HS-27A (cell line): Measurements from ENCODE around the gene GDI1.
"Not testable (repeated sequence)": the region's sequence is repeated elsewhere in the genome, so short reads cannot be mapped to it uniquely, and the experiment has no call there.

Experiments used
- DNase-seq: peaks from one replicate; pipeline ENCODE4 v3.0.0-alpha.2; 2012; ENCODE audit warnings: low read depth, missing footprints

The GDI1 gene

GRCh38 chrX:154436983-154437752 lies at the start of gene GDI1:
Gene GDI1 (plus strand): TSS chrX:154437154. CDS start chrX:154437255, 101 bp downstream.
- no peak for DNase-seq

GRCh38 chrX:154388094-154388493 lies 48.9 kb upstream of the GDI1 start:
- not testable (repeated sequence) for DNase-seq

- not testable (repeated sequence) for DNase-seq
Observed at GRCh38 chrX:154388649-154389048, 48.3 kb upstream of the GDI1 start.

DNA sequence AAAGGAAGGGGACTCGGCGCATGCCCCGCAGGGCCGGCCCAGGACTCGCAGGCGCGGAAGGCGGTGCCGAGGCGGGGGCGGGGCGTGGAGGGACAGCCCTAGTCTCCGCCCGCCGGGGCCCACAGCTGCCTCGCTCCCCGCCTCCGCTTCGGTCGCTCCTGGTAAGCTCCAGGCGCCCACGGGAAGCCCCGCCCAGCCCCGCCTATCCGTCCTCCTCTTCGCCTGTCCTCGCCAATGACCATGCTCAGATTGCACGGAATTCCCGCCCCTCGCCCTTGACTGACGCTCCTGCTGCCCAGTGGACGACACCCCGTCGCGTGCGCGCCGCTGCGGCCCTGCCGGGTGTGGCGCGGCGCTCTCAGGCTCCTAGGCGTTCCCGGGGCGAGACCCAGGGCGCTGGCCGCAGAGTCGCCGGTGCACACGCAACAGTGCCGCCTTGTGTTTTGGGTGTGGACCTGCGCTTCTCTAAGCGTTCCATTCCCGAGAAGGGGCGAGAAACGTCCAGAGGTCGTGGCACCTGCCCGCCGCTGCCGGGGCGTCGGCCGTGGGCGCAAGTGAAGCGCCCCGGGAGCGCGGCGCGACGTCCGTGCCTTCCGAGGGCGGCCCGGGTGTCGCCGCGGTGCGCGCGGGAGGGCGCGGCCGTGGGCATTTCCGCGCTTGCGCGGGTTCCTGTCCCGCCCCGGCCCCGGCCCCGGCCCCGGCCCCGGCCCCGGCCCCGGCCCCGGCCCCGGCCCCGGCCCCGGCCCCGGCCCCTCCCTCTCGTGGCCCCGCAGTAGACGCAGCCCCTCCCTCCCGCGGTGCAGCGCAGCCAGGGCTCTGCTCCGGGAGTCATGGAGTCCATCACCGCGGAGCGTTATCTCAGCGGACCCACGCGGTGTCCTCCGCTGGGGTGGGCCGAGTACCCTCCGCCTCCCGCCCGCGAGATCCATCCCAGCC lies 46.9 kb upstream of the GDI1 start:
- not testable (repeated sequence) for DNase-seq

DNA sequence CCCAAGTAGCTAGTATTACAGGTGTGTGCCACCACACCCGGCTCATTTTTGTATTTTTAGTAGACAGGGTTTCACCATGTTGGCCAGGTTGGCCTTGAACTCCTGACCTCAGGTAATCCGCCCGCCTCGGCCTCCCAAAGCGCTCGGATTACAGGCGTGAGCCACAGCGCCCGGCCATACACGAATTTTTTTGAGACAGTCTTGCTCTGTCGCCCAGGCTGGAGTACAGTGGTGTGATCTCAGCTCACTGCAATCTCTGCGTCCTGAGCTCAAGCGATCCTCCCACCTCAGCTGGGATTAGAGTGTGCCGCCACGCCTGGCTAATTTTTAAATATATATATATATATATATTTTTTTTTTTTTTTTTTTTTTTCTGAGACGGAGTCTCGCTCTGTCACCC lies 40.6 kb upstream of the GDI1 start:
- not testable (repeated sequence) for DNase-seq

DNA sequence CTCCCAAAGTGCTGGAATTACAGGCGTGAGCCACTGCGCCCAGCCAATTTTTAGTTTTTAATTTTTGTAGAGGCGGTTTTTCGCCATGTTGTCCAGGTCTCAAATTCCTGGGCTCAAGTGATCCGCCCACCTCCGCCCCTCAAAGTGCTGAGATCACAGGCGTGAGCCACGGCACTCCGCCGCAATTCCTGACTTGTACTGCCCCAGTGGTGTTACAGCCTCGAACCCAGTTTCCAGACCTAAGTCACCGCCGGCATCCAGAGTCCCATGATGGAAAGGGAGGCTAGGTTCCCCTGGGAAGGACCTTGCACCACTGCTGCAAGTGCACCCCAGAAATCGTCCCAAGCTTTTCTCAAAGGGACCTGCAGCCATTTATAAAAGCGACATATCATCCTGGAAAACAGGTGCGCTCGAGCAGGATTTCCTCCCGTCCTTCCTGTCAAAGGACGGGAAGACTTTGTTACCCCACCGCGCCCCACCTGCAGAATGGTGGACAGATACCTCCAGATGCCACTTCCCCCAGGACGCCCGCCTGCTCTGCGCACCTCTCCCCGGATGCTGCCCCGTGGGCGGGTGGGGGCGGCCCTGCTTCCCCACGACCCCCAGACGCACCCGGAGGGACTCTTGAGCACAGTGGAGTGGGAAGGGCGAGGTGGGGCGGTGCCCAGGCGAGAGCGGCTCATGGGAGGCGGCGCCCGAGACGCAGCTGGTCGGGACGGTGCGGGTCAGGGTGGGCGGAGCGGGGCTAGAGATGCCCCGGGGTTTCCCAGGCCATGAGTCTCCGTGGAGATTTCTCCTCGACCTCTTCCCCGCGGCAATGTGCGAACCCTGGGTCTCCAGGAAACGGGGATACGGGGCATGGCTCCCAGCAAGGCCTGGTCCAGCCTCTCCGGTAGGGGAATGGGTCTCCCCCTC lies 39.7 kb upstream of the GDI1 start:
- DNase-seq, result no peak

DNA sequence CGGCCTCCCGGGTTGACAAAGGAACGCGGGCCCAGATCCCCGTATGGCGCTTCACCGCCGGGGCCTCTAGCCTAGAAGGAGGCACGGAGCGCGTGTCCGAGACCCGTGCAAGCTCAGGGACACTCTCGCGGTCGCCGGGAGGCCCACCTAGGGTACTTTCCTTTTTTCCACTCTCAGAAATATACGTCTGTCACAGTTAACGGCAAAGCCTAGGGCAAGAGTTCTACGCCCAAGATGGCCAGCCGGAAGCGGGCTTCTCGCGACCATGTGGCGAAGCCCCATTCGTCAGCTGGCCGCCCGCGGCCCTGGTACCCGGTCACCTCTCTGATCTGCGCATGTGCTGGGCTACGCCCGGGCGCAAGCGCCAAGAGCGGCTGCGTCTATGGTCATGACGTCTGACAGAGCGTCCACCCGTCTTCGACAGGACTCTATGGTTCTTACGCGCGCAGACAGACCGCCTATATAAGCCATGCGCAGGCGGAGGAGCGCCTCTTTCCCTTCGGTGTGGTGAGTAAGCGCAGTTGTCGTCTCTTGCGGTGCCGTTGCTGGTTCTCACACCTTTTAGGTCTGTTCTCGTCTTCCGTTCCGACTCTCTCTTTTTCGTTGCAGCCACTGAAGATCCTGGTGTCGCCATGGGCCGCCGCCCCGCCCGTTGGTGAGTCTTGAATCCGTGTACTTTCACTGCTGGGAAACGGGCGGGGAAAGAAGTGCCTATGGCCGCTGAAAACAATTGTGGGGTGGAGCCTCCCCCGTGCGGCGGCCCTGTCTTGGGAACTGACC lies 38.9 kb upstream of the GDI1 start, which contains the start of gene RPL10:
Gene RPL10 (plus strand): TSS at position 490 of the 780 bp plus-strand sequence. CDS start 143 bp downstream, at position 633.
- DNase-seq, result peak; percentile 84

GRCh38 chrX:154398668-154399526 lies 38.1 kb upstream of the GDI1 start:
- peak; percentile 56 for DNase-seq

- no peak for DNase-seq
Observed at GRCh38 chrX:154399527-154400368, 37.2 kb upstream of the GDI1 start.

DNA sequence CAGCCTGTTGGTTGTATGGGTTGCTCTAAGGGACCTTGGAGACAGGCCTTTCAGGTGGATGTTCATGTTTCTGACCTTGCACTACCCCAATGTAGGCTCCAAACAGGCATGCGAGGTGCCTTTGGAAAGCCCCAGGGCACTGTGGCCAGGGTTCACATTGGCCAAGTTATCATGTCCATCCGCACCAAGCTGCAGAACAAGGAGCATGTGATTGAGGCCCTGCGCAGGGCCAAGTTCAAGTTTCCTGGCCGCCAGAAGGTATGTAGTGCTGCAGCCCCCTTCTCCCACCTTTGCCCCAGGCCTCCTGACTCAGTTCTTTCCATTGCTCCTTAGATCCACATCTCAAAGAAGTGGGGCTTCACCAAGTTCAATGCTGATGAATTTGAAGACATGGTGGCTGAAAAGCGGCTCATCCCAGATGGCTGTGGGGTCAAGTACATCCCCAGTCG lies 36.6 kb upstream of the GDI1 start:
- not testable (repeated sequence) for DNase-seq

DNA sequence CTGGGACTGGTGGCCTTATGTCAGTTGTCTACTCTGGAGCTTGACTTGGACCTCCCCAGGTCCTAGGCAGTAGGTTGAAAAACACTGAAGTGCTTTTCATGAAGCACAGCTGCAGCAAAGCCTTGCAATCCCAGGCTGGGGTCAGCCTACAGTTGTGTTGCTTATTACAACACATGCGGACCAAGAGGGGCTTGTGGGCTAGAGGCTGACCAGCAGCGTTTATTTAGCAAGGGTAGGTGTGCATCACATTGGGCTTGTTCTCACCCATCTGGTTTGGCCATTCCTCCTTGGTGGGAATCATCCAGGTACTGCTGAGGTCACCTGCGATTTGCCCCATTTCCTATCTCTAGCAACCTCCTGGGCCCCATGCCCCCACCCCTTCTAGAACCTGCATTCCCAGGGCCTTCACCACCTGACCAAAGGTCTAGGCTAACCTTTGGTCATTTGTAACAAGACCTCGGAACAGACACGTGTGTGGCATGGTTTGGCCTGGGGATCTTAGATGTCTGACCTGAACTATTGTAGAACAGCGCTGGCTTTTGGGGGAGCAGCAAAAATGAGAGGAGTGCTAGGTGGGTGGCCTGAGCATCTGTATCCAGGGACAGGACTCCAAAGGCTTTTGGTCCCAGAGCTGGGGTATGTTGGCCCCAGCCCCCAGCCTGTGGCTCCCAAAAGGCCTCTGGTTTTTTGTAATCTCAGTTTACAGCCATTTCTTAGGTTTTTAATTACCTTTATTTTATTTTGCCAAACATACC lies 35.7 kb upstream of the GDI1 start:
- no peak for DNase-seq

GRCh38 chrX:154401918-154402621 lies 34.9 kb upstream of the GDI1 start:
- no peak for DNase-seq

DNA sequence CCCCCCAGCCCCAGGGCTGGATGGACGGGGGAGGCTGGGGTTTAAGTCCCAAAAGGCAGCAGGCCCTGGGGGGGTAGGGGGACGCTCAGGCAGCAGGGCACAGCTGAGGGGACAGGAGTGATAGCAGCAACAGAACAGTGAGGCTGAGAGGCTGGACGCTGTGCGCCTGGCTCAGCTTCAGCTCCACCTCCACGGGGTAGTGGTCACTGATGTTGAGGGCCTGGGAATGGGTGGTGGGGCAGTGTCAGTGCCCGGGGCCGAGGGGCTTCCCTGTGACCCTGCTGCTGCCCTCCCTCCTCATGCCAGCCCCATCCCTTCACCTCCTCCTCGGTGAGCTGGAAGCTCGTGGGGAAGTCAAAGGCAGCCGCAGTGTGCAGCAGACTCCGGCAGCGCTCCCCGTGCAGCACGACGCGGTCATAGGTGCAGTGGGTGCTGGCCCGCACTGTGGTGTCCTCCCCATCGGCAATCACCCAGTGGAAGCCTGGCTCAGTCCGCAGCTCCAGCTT lies 34.3 kb upstream of the GDI1 start:
- DNase-seq, result no peak

- DNase-seq, result no peak
Observed at GRCh38 chrX:154403192-154403591, 33.8 kb upstream of the GDI1 start.

DNA sequence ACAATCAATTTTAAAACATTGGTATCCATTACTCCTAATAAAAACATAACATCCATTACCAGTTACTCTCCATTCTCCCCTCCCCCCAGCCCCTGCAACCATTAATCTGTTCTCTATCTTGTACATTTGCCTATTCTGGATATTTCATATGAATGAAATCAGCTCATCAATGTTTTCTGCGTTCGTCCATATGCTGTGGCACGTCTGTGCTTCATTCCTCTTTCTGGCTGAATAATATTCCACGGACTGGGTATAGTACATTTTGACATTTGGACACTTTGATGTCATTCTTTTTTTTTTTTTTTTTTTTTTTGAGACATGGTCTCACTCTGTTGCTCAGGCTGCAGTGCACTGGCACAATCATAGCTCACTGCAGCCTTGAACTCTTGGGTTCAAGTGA lies 33.1 kb upstream of the GDI1 start:
- no peak for DNase-seq

DNA sequence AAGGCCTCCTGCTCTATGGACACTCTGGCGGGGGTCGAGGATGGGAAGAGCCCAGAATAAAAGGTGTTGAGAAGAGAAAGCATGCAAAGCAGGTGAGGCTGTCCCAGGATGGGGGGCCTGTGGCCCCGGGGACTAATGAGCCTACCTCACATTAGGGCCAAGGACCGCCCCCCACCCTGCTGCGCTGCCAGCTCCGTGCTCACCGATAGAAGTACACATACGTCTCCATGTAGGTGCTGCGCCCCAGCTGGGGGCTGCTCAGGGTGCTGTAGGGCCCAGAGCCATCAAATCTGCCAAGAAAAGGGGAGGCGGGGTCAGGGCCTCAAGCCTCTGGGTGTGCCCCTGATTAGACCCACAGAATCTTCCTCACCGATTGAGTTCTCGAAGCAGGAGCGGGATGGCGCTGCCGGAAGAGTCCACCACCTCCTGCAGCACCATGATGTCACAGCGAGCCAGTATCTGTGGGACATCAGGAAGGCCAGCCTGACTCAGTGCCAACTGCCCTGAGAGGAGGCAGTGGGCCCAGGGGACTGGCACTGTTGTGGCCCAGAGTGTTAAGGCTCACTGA lies 32.2 kb upstream of the GDI1 start:
- no peak for DNase-seq

DNA sequence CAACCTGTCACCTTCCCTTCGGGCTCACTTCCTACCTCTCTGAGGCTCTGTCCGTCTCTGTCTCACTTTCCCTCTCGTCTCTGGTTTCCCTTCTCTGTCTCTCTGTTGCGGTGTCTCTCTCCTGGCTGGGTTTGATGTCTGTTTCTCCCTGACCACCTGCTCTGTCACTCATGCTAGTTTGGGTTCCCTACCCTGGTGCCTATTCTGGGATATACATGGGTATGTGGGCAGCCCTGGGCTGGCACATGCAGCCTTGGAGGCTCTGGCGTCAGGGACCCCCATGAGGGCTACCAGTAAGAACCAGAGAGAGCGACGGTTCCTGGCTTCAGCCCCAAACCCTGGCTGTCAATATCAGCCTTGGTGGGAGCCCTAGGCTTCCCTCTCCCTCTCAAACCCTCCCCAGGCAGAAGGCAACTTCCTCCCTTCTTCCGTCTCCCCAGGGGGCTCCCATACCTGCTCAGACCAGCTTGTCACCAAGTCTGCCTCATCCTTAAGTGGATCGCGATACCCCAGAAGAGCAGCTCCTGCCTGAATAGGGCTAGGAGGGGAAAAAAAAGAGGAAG lies 28.2 kb upstream of the GDI1 start:
- no peak for DNase-seq
